Kidney epithelial cell (primary cell): Measurements from ENCODE around the gene PRKG1. TPM values are rescaled to one million over a fixed set of nuclear protein-coding genes. Genes with fewer than 3 reads are reported as not detected.

ENCODE experiments used
- DNase-seq: peaks from one replicate; pipeline ENCODE4 v3.0.0-alpha.2; 2010; ENCODE audit warnings: low read depth
- H3K27me3 ChIP-seq: 2 replicates; pipeline ENCODE4 v1.6.0; 2011; ENCODE audit warnings: low read length; ENCODE audit not compliant: control insufficient read depth, insufficient read depth
- H3K36me3 ChIP-seq: 2 replicates; pipeline ENCODE4 v1.5.1; 2011; ENCODE audit warnings: low read length; ENCODE audit not compliant: control insufficient read depth, insufficient read depth
- H3K4me3 ChIP-seq: 2 replicates; pipeline ENCODE4 v1.5.1; 2011; ENCODE audit warnings: low read depth, mild to moderate bottlenecking, control low read depth, low read length
- CTCF ChIP-seq: IDR thresholded peaks from 2 replicates; pipeline ENCODE4 v1.5.1; 2011; ENCODE audit warnings: mild to moderate bottlenecking, moderate library complexity, low read length, control low read depth, inconsistent platforms; ENCODE audit not compliant: insufficient read depth, poor library complexity, severe bottlenecking
- total RNA-seq: library from RNA; depleted of rRNA; stranded (reverse); fragments of >200 nt; gene quantifications from 2 replicates; pipeline ENCODE4 v1.2.3, GENCODE V29; 2015

PRKG1 gene
- total RNA-seq, 1 donor from 2014 or later, result 1.3 TPM

GRCh38 chr10:52249850-52250395 is 1175.6 kb downstream of the PRKG1 start:
- no peak overlapping the region for H3K4me3 ChIP-seq
- DNase-seq, result no peak
- no peaks in the 10 kb centered on the region for H3K36me3 ChIP-seq
- TF ChIP-seq CTCF, result no peak
- H3K27me3 ChIP-seq, result no peaks in the 10 kb centered on the region

DNA sequence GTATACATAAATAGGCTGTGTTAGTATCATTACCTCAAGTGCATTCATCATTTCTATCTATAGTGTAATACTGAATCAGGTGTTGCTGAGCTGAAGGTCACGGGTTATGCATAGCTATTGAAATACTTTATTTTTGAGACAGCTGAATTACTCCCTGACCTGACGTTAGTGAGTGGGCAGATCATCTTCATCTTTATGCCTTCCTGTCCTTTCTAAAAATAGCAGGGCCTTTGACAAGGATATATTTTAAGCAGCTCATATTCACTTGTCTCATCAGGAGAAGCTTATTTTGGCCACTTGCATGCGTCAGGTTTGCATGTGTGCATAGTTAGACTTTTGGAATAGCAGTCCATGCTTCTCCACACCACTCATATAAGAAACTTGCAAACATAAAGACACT is 1176.2 kb downstream of the PRKG1 start:
- no peaks in the 10 kb centered on the region for H3K36me3 ChIP-seq
- no peak for TF ChIP-seq CTCF
- H3K27me3 ChIP-seq, result no peaks in the 10 kb centered on the region
- H3K4me3 ChIP-seq, result no peak overlapping the region
- DNase-seq, result no peak

DNA sequence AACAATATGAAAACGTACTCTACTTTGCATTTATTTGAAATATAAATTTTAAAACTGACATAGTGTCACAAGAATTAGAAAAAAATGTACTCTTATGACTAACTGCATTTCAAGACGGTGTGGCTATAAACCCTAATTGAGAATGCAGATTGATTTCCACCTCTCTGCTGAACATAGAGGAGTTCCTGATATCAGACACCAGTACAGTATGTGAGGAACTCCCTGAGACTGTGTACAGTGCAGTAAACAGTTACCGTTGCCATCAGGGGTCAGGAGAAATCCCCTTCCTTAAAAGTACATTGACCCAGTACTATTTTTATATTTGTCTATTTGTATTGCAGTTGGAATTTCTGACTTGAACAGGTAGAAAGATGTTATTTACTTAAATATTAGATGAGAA is 1178.0 kb downstream of the PRKG1 start:
- no peak overlapping the region for H3K4me3 ChIP-seq
- H3K27me3 ChIP-seq, result no peaks in the 10 kb centered on the region
- no peak for DNase-seq
- H3K36me3 ChIP-seq, result no peaks in the 10 kb centered on the region
- no peak for TF ChIP-seq CTCF

- no peak for TF ChIP-seq CTCF
- DNase-seq, result peak; percentile 41
- no peak overlapping the region for H3K4me3 ChIP-seq
- H3K36me3 ChIP-seq, result no peaks in the 10 kb centered on the region
- no peaks in the 10 kb centered on the region for H3K27me3 ChIP-seq
Measured at GRCh38 chr10:52256832-52257691, 1182.8 kb downstream of the PRKG1 start.

GRCh38 chr10:52257692-52258075 is 1183.4 kb downstream of the PRKG1 start:
- no peaks in the 10 kb centered on the region for H3K36me3 ChIP-seq
- no peak overlapping the region for H3K4me3 ChIP-seq
- TF ChIP-seq CTCF, result no peak
- DNase-seq, result no peak
- H3K27me3 ChIP-seq, result no peaks in the 10 kb centered on the region
